T-cell (primary cell): ENCODE measurements around the gene MYRFL. TPM values are rescaled to one million over a fixed set of nuclear protein-coding genes. Genes with fewer than 3 reads are reported as not detected.

ENCODE experiments used
- ATAC-seq, 4 experiments: fragments of 200-7000 bp in 3 of 4; fragments of 150-1000 bp in 1 of 4; cut with Tn5 transposase; replicated peaks in 1 of 4; 1 replicate in 3 of 4; 2 replicates in 1 of 4; pipeline ENCODE4 v1.10.0; 2021; ENCODE audit warnings: moderate library complexity in 3 of 4, mild to moderate bottlenecking in 2 of 4, moderate number of reproducible peaks in 1 of 4
- CTCF ChIA-PET, 2 donors: fragments of 300-600 bp; sonication (Branson Sonifier 250); formaldehyde crosslinking; loops; one replicate each; lab custom pipeline; 2022; ENCODE audit warnings: antibody characterized with exemption in 2 of 2; lab: Charles Lee
- POLR2A ChIA-PET, 2 donors: fragments of 300-600 bp; sonication (Branson Sonifier 250); formaldehyde crosslinking; loops; one replicate each; lab custom pipeline; 2022; ENCODE audit warnings: antibody characterized with exemption in 2 of 2; lab: Charles Lee
- DNase-seq, 35 experiments: peaks; one replicate each; pipeline versions ENCODE4 v3.0.0 to v3.0.0-alpha.2; 2013 to 2023
- H3K27ac ChIP-seq: one replicate; pipeline ENCODE4 v1.5.1; 2013; ENCODE audit warnings: low read length
- H3K27me3 ChIP-seq, 2 experiments: replicated peaks in 1 of 2; 1 replicate in 1 of 2; 2 replicates in 1 of 2; pipeline versions ENCODE4 v1.6.1 to v1.7.0; 2013; ENCODE audit warnings: low read length in 1 of 2, mixed read lengths in 1 of 2; ENCODE audit not compliant: control insufficient read depth in 2 of 2, insufficient read depth in 2 of 2; ENCODE audit errors: extremely low read depth in 1 of 2
- H3K36me3 ChIP-seq, 2 donors: 1 replicate in 1 of 2; 2 replicates in 1 of 2; pipeline versions ENCODE4 v1.6.1 to v1.7.0; 2013; ENCODE audit warnings: low read length in 1 of 2; ENCODE audit not compliant: control insufficient read depth in 2 of 2, insufficient read depth in 1 of 2; ENCODE audit errors: extremely low read depth in 1 of 2
- H3K4me1 ChIP-seq, 2 experiments: 1 replicate in 1 of 2; 2 replicates in 1 of 2; pipeline versions ENCODE4 v1.6.1 to v1.7.0; 2013; ENCODE audit warnings: low read length in 2 of 2, mixed read lengths in 1 of 2; ENCODE audit not compliant: insufficient read depth in 2 of 2, control insufficient read depth in 1 of 2; ENCODE audit errors: extremely low read depth in 1 of 2
- H3K4me3 ChIP-seq, 2 donors: 1 replicate in 1 of 2; 2 replicates in 1 of 2; pipeline versions ENCODE4 v1.5.1 to v1.7.0; 2013; ENCODE audit warnings: mild to moderate bottlenecking in 2 of 2, low read length in 1 of 2, moderate library complexity in 1 of 2; ENCODE audit not compliant: control insufficient read depth in 1 of 2; ENCODE audit errors: extremely low read depth in 1 of 2
- H3K9me3 ChIP-seq: 2 replicates; pipeline ENCODE4 v1.7.0; 2013
- H3K27ac Mint-ChIP-seq, 2 donors: one replicate each; pipeline ENCODE4 v1.8.0; 2020 to 2021; ENCODE audit warnings: mild to moderate bottlenecking in 2 of 2, mixed read lengths in 2 of 2
- H3K27me3 Mint-ChIP-seq, 2 donors: one replicate each; pipeline ENCODE4 v1.8.0; 2021 to 2022; ENCODE audit warnings: mixed read lengths in 2 of 2
- H3K36me3 Mint-ChIP-seq: one replicate; pipeline ENCODE4 v1.8.0; 2021; ENCODE audit warnings: mixed read lengths
- H3K4me1 Mint-ChIP-seq, 3 donors: one replicate each; pipeline ENCODE4 v1.8.0; 2020 to 2022; ENCODE audit warnings: mixed read lengths in 3 of 3, mild to moderate bottlenecking in 1 of 3
- H3K4me3 Mint-ChIP-seq, 3 donors: one replicate each; pipeline ENCODE4 v1.8.0; 2020 to 2022; ENCODE audit warnings: mild to moderate bottlenecking in 3 of 3, mixed read lengths in 3 of 3, moderate library complexity in 3 of 3
- H3K9me3 Mint-ChIP-seq, 3 donors: one replicate each; pipeline ENCODE4 v1.8.0; 2020 to 2022; ENCODE audit warnings: mixed read lengths in 3 of 3
- WGBS: methylation state at CpG from one replicate; pipeline ENCODE4 v1.1.5; 2013; ENCODE audit warnings: missing lambda C conversion rate; ENCODE audit not compliant: insufficient coverage; 5-methylcytosine and 5-hydroxymethylcytosine counted together
- total RNA-seq, 35 experiments: library from RNA in 6 of 35; stranded (reverse) in 6 of 35; fragments of 120-200 nt in 1 of 35; gene quantifications; one replicate each; pipeline versions ENCODE4 v1.2.1 to v1.2.4 and lab custom pipeline; 2013 to 2026

The MYRFL gene
- total RNA-seq, 5 donors from 2014 or later (not counting 1 experiment from before 2014, with no cell fraction given), result not detected

DNA sequence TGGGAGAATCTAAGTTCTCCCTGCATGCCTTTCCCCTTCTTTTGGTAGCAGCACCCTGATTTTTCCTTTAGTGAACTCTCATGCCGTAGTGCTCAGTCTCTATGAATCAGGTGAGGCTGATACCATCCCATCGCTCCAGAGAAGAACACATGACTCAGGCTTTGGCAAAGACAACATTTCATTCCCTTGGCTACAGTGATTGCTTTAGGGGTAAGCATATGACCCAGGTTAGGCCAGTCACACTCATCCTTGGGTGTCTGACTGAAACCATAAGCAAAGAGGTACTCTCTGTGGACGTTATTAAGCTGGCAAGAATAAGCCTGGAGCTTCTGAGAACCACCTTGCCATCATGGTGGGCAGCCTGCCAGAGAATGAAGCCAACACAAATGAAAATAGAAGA, 141.8 kb downstream of the MYRFL start:
- Mint-ChIP-seq H3K9me3 (no peaks in the 10 kb centered on the region), H3K36me3 (no peaks in the 10 kb centered on the region), H3K27ac (no peak overlapping the region), H3K4me1 (no peaks in the 10 kb centered on the region), H3K4me3 (no peak overlapping the region), H3K27me3 (no peaks in the 10 kb centered on the region)
- H3K36me3 ChIP-seq, result no peaks in the 10 kb centered on the region
- POLR2A ChIA-PET, result no interaction called here
- no peaks in the 10 kb centered on the region for H3K27me3 ChIP-seq
- H3K4me3 ChIP-seq, result no peak overlapping the region
- DNase-seq (no peak), ATAC-seq (no peak)
- WGBS, result 100% methylated on average over 1 of the region's 3 CpGs
- no peaks in the 10 kb centered on the region for H3K9me3 ChIP-seq
- no peaks in the 10 kb centered on the region for H3K4me1 ChIP-seq
- CTCF ChIA-PET, result no interaction called here
- no peak overlapping the region for H3K27ac ChIP-seq

GRCh38 chr12:69969011-69969410, 144.0 kb downstream of the MYRFL start:
- H3K4me1 Mint-ChIP-seq, result no peaks in the 10 kb centered on the region
- ChIA-PET CTCF (no interaction called here), POLR2A (no interaction called here)
- DNase-seq, result no peak
- H3K36me3 ChIP-seq, result no peaks in the 10 kb centered on the region
- WGBS, result 100% methylated on average over 1 of the region's 3 CpGs
- ATAC-seq, result no peak
- no peaks in the 10 kb centered on the region for H3K27me3 Mint-ChIP-seq
- H3K4me3 Mint-ChIP-seq, result no peak overlapping the region
- no peaks in the 10 kb centered on the region for H3K9me3 Mint-ChIP-seq
- H3K9me3 ChIP-seq, result no peaks in the 10 kb centered on the region
- no peaks in the 10 kb centered on the region for H3K27me3 ChIP-seq
- no peak overlapping the region for H3K4me3 ChIP-seq
- H3K27ac ChIP-seq, result no peak overlapping the region
- H3K4me1 ChIP-seq, result no peaks in the 10 kb centered on the region
- no peak overlapping the region for H3K27ac Mint-ChIP-seq
- H3K36me3 Mint-ChIP-seq, result no peaks in the 10 kb centered on the region

DNA sequence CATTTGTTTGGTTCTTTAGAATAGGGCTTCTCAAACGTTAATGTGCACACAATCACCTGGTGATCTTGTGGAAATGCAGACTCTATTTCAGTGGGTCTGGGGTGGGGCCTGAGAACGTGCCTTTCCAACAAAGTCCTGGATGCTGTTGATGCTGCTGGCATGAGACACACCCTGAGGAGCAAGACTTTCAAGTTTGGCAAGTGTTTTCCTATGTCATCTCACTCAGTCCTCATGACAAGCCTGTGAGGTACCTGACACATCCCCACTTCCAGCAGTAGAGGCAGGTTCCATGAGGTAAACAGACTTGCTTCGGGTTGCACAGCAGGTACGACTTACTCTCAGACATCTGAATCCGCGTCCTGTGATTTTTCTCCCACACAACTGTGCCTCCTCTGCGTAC, 147.1 kb downstream of the MYRFL start:
- H3K4me1 Mint-ChIP-seq, result no peaks in the 10 kb centered on the region
- ATAC-seq, result no peak
- Histone ChIP-seq H3K36me3 (no peaks in the 10 kb centered on the region), H3K4me1 (peaks cover 0 to 4% of the 10 kb centered on the region in 2 experiments), H3K4me3 (no peak overlapping the region), H3K27ac (no peak overlapping the region), H3K9me3 (no peaks in the 10 kb centered on the region), H3K27me3 (no peaks in the 10 kb centered on the region)
- CTCF ChIA-PET, result no interaction called here
- H3K27me3 Mint-ChIP-seq, result peaks cover 4 to 9% of the 10 kb centered on the region in 2 donors
- H3K4me3 Mint-ChIP-seq, result no peak overlapping the region
- WGBS, result 87% methylated on average over 7 of the region's 7 CpGs
- POLR2A ChIA-PET, result no interaction called here
- no peak for DNase-seq
- no peaks in the 10 kb centered on the region for H3K9me3 Mint-ChIP-seq
- H3K36me3 Mint-ChIP-seq, result no peaks in the 10 kb centered on the region
- no peak overlapping the region for H3K27ac Mint-ChIP-seq

GRCh38 chr12:69978020-69978419, 153.0 kb downstream of the MYRFL start:
- H3K27me3 ChIP-seq, result peaks cover 0 to 3% of the 10 kb centered on the region in 2 experiments
- H3K27ac Mint-ChIP-seq, result no peak overlapping the region

GRCh38 chr12:69981881-69982475, 157.0 kb downstream of the MYRFL start:
- ATAC-seq (no peak), DNase-seq (no peak)
- ChIA-PET CTCF (no interaction called here), POLR2A (no interaction called here)
- no peak overlapping the region for H3K4me3 Mint-ChIP-seq
- Histone ChIP-seq H3K4me1 (no peaks in the 10 kb centered on the region), H3K27me3 (peaks cover 0 to 3% of the 10 kb centered on the region in 2 experiments), H3K36me3 (no peaks in the 10 kb centered on the region), H3K9me3 (no peaks in the 10 kb centered on the region), H3K4me3 (no peak overlapping the region), H3K27ac (no peak overlapping the region)
- no peaks in the 10 kb centered on the region for H3K9me3 Mint-ChIP-seq
- H3K36me3 Mint-ChIP-seq, result no peaks in the 10 kb centered on the region
- H3K27ac Mint-ChIP-seq, result no peak overlapping the region
- H3K27me3 Mint-ChIP-seq, result peaks cover 3 to 21% of the 10 kb centered on the region in 2 donors
- no CpG with 5 or more reads among the region's 5 CpGs for WGBS
- H3K4me1 Mint-ChIP-seq, result no peaks in the 10 kb centered on the region

More at GRCh38 chr12:69978020-69978419, 153.0 kb downstream of the MYRFL start:
- H3K9me3 ChIP-seq, result no peaks in the 10 kb centered on the region
- H3K27me3 Mint-ChIP-seq, result peaks cover 5 to 27% of the 10 kb centered on the region in 2 donors
- ChIA-PET POLR2A (no interaction called here), CTCF (no interaction called here)
- H3K4me1 Mint-ChIP-seq, result no peaks in the 10 kb centered on the region
- no peak for ATAC-seq
- no peak overlapping the region for H3K27ac ChIP-seq
- H3K4me1 ChIP-seq, result peaks cover 0 to 4% of the 10 kb centered on the region in 2 experiments
- no peaks in the 10 kb centered on the region for H3K36me3 Mint-ChIP-seq
- H3K36me3 ChIP-seq, result no peaks in the 10 kb centered on the region
- no peak overlapping the region for H3K4me3 ChIP-seq
- DNase-seq, result no peak
- 100% methylated on average over 1 of the region's 6 CpGs for WGBS
- no peak overlapping the region for H3K4me3 Mint-ChIP-seq
- H3K9me3 Mint-ChIP-seq, result no peaks in the 10 kb centered on the region

DNA sequence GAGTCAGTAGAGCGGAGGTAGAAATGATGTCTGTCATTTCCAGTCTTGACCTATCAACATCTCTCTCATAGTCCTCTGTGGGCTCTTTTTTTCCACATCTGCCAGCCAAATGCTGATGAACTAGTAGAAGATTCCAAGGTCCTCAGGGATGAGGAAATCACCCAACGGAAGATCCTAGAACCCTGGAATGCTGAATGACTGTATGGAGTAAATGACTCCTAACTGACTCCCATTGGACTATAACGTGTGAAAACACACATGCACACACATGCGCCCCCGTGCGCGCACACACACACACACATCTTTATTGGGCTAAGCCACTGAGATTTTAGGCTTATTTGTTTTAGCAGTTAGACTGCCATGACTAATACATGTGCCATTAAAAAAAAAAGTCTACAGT, 159.2 kb downstream of the MYRFL start:
- ATAC-seq (no peak), DNase-seq (no peak)
- H3K36me3 Mint-ChIP-seq, result no peaks in the 10 kb centered on the region
- ChIA-PET CTCF (no interaction called here), POLR2A (no interaction called here)
- Histone ChIP-seq H3K9me3 (no peaks in the 10 kb centered on the region), H3K4me1 (no peaks in the 10 kb centered on the region), H3K4me3 (no peak overlapping the region), H3K27ac (no peak overlapping the region), H3K27me3 (no peaks in the 10 kb centered on the region), H3K36me3 (no peaks in the 10 kb centered on the region)
- no peak overlapping the region for H3K27ac Mint-ChIP-seq
- no peaks in the 10 kb centered on the region for H3K9me3 Mint-ChIP-seq
- peaks cover 0 to 16% of the 10 kb centered on the region in 2 donors for H3K27me3 Mint-ChIP-seq
- H3K4me3 Mint-ChIP-seq, result no peak overlapping the region
- no CpG with 5 or more reads among the region's 7 CpGs for WGBS
- H3K4me1 Mint-ChIP-seq, result no peaks in the 10 kb centered on the region

- H3K4me1 ChIP-seq, result no peaks in the 10 kb centered on the region
- no peak overlapping the region for H3K4me3 Mint-ChIP-seq
- CTCF ChIA-PET, result no interaction called here
- no peaks in the 10 kb centered on the region for H3K36me3 Mint-ChIP-seq
- H3K27me3 ChIP-seq, result no peaks in the 10 kb centered on the region
- H3K27ac Mint-ChIP-seq, result no peak overlapping the region
- no peak overlapping the region for H3K4me3 ChIP-seq
- H3K4me1 Mint-ChIP-seq, result no peaks in the 10 kb centered on the region
- no peaks in the 10 kb centered on the region for H3K9me3 Mint-ChIP-seq
- WGBS, result 92% methylated on average over 4 of the region's 4 CpGs
- DNase-seq (no peak), ATAC-seq (no peak)
- no peaks in the 10 kb centered on the region for H3K36me3 ChIP-seq
- H3K9me3 ChIP-seq, result no peaks in the 10 kb centered on the region
- H3K27me3 Mint-ChIP-seq, result peaks cover 5 to 16% of the 10 kb centered on the region in 2 donors
- H3K27ac ChIP-seq, result no peak overlapping the region
- POLR2A ChIA-PET, result no interaction called here
These were observed 160.6 kb downstream of the MYRFL start for GRCh38 chr12:69985656-69986055.
